Activated CD4-positive, CD25-positive, alpha-beta regulatory T cell treated with anti-CD3 and anti-CD28 coated beads, Interleukin-2, amount 50 U/mL, for 72 hours (primary cell): ENCODE measurements around the gene ATG4D.
"Not testable (repeated sequence)": the region's sequence is repeated elsewhere in the genome, so short reads cannot be mapped to it uniquely, and the experiment has no call there.

Experiments used
- DNase-seq: peaks from one replicate; pipeline ENCODE4 v3.0.0; 2021

The ATG4D gene

DNA sequence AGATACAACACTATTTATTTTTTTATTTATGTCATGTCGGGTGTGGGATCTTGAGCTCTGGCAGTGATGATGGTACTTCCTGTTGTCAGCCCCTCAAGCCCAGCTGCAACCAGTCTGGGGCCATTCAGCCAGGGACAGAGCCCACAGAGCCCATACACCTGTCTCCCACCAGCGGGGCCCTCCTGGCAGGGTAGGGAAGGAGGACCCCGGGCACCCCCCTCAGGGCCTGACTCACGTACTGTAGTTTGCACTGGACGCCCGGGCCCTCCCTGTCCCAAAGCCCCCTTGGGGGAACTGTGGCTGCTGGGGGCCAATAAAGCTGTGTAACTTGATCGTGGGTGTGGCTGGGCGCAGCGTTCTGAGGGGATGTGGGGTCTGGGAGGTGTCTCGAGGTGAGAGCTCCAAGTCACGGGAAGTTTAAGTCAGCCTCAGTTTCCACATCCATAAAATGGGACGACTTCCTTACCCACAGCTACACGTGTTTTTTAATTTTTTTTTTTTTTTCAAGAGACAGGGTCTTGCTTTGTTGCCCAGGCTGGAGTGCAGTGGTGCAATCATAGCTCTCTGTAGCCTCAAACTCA is 9.5 kb downstream of the ATG4D start:
- DNase-seq: no peak

DNA sequence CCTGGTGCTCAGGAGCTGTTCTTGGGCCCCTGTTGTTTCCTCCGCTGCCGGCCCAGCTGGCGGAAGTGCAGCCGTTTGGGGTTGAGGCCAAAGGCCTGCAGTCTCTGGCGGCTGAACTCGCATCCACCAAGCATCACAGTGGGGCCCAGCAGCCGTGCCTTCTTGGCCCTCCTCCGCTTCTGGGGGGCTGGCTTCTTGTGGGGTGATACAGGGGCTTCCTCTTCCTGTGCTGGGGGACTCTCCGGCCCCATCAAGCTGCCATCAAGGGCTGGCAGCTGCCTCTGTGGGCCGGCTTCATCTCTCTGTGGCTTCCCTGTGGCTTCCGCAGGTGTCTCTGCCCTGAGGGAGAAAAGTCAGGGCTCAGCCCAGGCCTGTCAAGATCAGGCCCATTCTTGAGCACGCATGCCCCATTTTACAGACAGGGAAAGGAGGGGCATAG is 10.3 kb downstream of the ATG4D start:
- no peak for DNase-seq

DNA sequence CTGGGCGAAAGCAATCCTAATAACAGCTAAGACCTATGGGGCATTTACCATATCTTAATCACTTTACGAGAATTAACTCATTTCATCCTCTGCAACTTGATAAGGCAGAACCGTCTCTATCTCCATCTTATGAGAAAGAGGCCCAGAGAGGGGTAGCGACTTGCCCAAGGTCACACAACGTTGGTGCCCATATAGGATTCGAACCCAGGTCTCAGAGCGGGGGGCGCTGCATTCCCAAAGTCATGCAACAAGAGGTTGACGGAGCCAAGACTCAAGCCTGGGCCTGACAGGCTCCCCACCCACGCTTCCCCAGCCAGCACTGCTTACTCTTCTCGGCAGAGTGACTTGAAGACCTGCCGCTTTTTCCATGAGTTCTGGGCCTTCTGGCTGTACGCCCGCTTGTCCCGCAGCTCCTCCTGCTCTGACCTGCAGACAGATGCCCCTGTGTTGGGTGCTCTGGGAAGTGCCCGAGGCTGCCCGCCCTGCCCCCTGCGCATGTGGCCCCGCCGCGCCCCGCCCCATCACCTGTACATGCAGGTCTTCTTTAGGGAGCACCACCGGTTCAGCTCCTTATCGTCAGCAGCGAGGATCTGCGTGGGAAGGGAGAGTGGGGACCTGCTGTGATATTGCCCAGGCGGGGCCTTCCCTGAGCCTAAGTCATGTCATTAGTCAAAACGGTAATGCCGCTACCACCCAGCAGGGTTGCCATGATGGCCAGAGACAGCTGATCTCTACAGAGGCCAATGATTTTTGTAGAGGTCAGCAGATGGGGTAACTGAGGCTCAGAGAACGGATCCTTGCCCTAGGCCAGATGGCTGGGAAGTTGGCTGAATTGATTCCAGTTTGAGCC is 11.3 kb downstream of the ATG4D start:
- DNase-seq: no peak

DNA sequence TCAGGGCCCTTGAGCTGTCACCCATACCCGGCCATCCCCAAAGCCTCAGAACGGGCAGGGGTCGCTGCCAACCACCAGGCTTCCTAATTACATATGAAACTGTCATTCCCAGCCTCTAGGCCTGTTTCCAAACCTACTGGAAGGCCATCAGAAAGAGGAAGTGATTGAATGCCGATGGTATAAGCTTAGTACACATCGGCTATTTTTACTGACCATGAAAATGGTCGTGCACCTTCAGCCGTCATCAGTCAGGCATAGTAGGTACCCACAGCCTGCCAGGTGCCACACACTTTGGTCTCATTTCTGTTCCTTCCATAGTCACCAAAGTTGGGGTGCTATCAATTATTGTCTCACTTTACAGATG is 11.9 kb downstream of the ATG4D start:
- DNase-seq: no peak

DNA sequence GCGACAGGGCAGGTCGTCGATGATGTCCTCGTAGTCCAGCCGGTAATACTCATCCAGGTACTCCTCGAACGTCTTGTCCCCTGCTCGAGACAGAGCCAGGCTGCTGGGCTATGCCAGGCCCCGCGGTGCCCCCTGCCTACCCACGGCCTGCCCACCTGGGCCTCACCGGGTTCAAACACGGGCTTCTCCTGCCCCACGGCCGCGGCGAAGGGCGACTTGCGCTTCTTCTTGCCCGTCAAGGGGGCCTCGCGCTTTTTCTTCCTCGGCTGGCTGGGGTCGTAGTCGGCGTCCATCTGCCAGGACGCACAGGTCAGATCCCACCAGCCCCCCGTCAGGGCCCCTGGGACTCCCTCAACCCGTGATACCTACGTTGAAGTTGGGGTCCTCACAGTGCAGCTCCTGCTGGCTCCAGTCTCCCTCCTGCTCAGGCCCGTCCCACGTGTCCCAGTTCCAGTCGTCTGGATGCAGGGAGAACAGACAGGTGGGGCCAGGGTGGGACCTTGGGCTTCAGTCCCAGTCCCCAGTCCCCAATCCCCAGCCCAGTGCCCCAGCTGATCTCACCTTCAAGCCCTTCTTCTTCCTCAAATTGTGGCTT is 14.0 kb downstream of the ATG4D start:
- DNase-seq: no peak

DNA sequence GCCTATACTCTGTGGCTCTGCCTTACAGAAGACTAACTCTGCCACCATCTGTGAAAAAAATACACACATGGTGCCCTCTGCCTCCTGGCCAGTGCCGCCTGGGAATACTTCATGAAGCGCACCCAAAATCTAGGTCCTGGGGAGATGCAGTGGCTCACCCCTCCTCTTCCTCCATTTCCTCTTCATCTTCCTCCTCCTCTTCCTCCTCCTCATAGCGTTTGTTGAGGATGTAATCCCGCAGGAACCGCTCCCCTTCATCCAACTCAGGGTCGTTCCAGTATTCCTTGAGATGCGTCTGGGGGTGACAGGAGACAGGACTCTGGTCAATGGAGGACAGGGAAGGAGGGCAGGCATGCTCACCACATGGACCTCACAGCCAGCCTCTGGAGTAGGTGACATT is 16.4 kb downstream of the ATG4D start:
- DNase-seq: no peak

DNA sequence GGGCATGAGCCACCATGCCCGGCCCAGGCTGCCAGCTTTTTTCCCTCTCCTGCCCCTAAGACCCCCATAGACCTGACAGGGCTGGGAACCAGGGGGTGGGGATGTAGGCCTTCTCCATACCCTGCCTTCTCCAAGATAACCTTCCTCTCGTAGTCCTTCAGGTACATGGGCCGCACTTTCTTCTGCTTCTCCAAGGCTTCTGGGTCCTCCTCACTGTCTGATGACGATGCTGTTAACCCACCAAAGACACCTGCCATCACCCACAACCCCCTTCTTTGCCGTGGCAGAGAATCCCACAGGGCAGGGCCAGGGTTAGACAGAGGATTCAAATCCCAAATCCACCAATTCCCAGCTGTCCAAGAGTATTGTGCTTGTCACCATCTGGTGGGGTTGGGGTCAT is 18.9 kb downstream of the ATG4D start:
- DNase-seq: no peak

DNA sequence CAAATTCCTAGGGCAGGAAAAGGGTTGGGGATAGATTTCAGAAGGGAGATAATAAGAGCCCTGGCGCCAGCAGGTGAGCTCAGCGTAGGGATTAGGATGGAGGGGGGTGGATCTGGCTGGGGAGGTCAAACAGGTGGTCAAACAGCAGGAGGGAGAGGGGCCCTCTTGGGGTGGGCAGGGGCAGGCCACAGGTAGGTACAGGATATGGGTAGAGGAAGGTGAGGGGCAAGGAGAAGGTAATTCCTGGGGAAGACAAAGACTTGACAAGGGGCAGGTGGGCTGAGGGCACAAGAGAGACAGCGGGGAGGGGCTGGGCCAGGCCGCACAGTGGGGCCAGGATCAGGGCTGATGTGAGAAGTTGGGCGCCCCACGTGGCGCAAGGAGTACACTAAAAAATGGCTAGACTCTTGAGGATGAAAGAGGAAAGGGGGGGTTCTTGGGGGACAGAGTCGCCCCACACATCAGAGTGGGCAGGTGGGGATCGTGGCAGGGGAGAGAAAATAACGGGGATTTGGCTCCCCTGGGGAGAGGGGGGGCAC is 21.4 kb downstream of the ATG4D start:
- no peak for DNase-seq

DNA sequence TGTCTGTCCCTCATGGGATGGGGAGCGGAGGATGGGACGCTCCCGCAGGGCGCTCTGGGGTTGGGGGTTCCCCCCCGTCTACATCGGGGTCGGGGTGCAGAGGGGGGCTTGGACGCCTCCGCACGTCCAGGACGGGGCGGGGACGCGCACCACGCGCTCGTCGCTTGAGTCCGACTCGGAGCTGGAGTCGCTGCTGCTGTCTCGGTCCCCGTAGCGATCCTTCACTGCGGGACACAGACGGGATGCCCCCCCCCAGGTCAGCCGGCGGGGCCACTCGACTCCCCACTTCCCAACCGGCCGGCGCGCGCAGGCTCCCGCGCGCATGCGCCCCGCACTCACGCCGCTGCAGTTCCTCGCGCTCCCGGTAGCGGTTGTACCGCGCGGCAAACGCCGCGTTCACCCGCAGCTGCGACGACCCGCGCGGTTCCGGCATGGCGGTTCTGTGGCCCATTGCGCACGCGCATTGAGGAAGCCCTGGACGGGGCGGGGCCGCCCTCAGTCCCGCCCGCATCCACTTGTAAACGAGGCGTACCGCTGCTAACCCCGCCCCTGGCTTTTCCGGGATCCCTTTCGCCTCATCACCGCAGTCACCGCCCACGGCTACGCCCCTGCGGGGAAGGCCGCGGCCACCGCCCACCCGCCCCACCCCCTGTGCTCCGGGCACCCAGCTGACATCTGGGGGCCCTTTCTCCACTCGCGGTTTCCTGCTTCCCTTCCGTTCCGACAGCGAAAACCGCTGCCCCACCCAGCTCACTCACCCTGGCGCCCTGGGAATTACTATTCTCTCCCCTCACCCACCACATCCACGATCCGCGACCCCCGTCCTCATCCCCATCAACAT is 22.1 kb downstream of the ATG4D start, which contains the start of gene KRI1:
KRI1 (minus strand) TSS at position 444 of the 841 bp plus-strand sequence; CDS start at position 433, 11 bp downstream.
- peak; percentile 99 for DNase-seq

DNA sequence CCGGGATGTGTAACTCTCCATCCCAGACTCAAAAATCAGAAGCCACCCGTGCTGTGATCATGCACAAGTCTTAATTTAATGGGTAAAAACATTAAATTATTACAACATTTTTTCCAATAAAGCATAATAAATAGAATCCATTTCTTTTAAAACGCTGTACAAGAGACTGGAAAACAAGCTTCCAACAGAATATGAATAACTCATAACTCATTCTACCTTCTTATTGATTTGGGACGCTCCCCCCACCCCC is 22.6 kb downstream of the ATG4D start:
- DNase-seq: no peak

DNA sequence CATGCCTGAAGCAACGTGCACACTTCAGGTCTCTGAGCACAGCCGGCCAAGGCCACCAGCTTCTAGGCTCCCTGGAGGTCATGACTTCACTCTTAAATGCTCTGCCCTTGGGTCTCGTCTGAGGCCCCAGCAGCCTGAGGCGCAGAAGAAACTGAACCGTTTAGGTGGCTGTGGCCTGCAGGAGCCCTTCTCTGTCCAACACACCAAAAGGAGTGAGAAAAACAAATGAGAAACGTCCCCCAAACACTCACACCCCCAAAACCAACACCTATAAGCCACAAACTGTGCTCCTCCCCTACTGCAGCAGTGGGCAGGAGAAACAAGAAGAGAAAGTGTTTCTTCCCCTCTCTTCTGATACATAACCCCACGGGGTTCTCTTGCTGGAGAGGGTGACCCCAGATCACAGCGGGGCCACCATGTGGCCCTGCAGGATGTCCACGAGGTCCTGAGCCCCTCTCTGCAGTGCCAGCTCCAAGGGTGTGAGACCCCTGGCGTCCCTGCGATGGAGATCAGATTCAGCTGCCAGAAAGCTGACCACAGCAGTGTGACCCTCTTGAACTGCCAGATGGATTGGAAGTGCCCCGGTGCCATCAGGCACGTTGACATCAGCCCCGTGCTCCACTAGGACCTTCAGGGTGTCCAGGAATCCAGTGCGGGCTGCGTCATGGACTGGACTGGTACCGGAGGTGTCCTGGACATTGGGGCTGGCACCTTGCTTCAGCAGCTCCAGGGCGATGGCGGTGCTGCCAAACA is 23.1 kb downstream of the ATG4D start:
- DNase-seq: peak; percentile 55

DNA sequence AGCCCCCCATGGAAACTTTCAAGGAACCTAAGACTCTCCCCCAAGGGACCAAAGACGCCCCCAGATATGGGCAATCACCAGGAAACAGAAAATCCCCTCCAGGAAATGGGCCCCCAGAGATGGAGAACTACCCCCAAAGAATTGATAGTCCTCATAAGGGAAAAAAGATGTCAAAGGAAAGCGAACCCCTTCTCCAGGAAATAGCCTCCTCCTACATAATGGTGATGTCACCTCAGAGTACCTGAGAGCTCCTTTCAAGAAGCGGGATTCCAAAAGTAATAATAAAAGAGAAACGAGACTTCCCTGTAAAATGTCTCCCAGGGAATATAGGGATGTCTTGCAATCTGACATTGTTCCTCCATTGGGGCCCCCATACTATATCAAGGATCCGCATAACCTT is 24.0 kb downstream of the ATG4D start:
- no peak for DNase-seq

DNA sequence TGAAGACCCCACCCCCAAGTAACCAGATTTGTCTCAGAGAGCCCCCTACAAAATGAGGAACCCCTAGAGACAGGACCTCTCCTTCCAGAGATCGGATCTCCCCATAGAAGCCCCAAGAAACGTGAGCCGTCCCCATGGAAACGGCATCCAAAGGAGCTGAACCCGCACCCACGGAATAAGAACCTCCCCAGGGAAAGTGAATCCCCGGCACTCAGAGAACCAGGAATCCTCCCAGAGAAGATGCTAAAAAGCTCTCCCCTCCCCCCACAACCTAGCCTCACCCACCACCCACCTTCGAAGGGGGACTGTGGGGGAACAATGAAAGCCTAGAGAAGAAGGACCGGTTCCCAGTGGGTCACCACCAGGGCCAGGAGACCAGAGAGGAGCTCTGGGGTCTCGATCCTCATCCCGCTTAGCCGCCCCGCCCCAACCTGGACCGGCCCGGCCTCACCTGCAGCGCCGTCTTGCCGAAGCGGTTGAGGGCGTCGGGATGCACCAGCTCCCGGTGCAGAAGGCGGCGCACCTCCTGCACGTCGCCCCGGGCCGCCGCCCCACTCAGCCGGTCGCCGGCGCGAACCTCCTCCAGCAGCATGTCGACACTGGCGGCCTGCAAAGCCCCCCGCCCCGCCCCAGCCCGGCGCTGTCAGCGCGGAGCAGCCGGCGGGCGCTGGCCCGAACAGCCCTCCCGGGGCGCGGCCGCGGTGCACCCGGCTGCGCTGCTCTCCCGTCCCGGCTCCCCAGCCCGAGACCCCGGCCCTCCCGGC is 24.5 kb downstream of the ATG4D start:
- DNase-seq: no peak

DNA sequence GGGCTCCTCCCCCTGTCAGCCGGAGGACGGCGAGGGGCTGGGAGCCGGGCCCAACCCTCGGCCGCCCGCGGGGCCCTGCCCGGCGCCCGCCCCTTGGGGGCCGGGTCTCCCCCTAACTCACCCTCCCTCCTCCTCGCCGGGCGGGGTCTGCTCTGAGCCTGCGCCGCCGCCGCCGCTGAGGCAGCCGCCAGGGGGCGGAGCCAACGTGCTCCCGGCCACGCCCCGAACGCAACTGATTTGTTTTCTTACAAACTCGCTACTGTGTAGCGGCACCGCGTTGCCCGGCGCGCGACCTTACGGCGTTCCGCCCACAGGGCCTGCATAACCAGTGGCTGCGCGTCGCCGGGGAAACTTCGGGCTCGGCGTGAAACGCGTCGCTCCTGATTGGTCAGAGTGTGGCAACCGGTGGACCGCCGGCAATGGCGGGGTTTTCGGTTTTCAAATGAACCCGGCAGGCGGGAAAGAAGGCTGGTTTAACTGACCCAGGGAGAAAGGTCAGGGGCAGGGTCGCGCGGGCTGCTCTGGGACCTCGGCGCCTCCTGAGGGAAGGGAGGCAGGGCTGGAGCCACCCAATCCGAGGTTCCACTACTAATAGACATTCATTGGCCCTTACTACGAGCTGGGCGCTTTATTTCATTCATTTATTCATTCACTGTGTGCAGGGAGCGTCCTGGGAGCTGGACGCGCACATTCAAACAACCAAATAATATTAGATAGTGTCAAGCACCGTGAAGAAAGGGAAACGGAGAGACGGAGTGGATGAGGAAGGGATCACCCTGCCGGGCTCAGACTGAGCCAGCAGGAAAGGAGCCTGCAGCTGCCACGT is 25.3 kb downstream of the ATG4D start, which contains the start of gene CDKN2D:
CDKN2D (minus strand) TSS at position 154 of the 826 bp plus-strand sequence. CDS start 326 bp downstream, outside the sequence.
- DNase-seq: peak; percentile 99

DNA sequence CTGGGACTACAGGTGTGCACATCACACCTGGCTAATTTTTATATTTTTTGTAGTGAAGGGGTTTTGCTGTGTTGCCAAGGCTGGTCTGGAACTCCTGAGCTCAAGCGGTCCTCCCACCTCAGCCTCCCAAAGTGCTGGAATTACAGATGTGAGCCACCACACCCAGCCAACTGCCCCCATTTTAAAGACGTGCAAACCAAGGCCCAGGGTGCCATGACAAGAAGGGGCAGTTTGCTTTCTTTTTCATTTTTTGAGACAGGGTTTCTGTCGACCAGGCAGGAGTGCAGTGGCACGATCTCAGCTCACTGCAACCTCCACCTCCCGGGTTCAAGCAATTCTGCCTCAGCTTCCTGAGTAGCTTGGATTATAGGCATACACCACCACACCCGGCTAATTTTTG is 30.1 kb downstream of the ATG4D start:
- DNase-seq: not testable (repeated sequence)

DNA sequence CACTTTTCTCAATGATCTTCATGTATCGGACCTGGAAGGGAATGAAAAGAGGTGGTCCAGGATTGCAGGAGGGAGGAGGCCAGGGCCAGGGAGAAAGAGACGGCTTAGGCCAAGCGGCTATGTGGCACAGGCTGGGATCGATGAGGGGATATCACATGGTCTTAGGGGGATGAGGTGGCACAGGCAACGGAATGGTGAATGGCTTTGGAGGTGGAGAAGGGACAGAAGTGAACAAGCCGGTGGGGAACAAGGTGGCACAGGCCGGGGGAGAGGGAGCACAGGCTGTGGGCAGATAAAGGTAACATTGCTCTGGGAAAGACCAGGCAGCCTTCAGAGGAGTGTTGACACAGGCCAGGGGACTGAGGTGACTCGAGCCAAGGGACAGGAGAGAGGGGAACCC is 30.8 kb downstream of the ATG4D start:
- no peak for DNase-seq

DNA sequence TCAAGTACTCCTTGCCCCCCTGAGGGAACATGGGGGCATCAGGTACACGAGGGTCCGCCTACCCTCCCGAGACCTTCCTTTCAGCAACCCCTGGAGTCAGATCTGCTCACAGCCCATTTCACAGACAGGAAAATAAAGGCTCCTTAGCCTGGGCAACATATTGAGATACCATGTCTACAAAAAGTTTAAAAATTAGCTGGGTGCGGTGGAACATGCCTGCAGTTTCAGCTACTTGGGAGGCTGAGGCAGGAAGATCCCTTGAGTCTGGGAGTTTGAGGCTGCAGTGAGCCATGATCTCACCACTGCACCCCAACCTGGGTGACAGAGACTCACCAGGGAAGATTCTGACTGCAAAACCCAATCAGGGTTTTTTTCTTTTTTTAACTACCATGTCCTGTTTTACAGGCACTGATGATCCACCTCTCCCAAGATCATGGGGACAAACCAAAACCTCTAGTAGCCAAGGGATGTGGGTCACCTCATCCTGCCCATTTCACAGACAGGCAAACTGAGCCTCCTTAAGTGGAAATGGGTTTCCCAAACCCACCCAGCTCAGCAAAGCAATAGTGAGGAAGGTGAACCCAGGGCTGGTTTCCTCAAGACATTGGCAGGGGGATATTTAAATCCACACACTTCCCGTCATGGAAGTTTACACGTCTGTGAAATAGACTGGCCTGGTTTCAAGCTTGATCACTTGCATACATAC is 31.5 kb downstream of the ATG4D start:
- no peak for DNase-seq

DNA sequence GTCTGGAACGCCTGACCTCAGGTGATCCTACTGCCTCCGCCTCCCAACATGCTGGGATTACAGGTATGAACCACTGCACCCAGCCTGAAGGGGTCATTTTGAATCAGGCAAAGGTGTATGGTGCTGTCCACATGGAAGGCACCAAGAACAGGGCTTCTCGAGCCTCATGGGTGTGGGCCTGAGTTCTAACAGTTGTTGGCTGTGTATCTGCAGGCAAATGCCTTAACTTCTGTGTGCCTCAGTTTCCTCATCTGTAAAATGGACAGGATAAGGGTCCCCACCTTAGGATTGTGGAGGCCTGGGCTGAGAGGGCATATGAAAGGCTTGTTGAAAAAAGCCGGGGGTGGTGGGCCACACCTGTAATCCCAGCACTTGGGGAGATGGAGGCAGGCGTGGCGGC is 34.2 kb downstream of the ATG4D start:
- DNase-seq: no peak

DNA sequence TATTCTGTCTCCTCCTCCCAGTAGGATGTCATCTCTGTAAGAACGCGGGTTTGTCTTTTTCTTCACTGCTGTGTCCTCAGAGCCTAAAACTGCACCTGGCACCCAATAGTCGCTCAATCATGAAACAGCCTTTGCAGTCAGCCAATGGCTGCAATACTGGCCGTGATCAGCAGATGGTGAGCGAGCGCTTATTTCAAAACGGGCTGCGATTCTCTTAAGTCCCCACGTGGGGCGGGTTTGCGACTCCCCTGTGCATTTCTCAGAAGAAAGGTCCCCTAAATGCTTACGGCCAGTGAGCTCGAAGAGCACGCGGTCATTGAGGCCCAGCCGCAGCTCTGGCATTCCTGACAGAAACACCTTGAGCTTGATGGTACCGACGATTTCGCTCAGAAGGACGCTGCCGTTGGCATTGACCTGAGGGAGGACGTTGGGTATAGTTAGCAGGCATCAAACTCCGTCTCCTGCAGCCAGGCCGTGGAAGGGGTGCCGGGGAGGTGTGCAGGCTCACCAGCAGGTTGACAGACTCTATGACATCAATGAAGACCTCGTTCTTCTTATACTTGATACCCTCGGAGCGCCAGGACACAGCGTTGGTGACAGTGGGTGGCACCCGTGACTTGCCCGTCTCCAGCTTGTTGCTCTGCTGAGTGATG is 37.4 kb downstream of the ATG4D start:
- DNase-seq: peak; percentile 91
